Stimulated activated CD4-positive, alpha-beta T cell treated with anti-CD3 and anti-CD28 coated beads, Interleukin-12 subunit alpha, Interleukin-12 subunit beta, amount 100 ng/mL, for 48 hours (primary cell): ENCODE measurements around the gene GON4L.
"Not testable (repeated sequence)": the region's sequence is repeated elsewhere in the genome, so short reads cannot be mapped to it uniquely, and the experiment has no call there.

Source experiments
- DNase-seq, 3 donors: peaks; one replicate each; pipeline ENCODE4 v3.0.0-alpha.2; 2020; ENCODE audit warnings: low read depth in 2 of 3, low spot score in 1 of 3

The GON4L gene

GRCh38 chr1:155872527-155872926 lies 15.5 kb upstream of the GON4L start:
- no peak for DNase-seq

GRCh38 chr1:155871390-155871789 lies 14.4 kb upstream of the GON4L start:
- DNase-seq = no peak

DNA sequence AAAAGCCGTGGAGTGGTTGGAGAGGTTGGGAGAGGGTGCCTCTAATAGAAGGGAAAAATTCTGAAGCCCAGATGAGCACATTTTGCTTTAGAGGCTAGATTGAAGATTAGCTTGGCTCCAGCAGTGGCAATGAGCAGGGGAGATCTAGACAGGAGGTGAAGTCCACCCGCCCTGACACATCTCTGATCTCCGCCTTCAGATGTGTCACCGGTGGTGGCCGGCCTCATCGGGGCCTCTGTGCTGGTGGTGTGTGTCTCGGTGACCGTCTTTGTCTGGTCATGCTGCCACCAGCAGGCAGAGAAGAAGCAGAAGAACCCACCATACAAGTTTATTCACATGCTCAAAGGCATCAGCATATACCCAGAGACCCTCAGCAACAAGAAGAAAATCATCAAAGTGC lies 10.8 kb upstream of the GON4L start:
- no peak for DNase-seq

GRCh38 chr1:155864393-155864792 lies 7.4 kb upstream of the GON4L start:
- no peak for DNase-seq

- DNase-seq = no peak
Measured at GRCh38 chr1:155861896-155862295, 4.9 kb upstream of the GON4L start.

DNA sequence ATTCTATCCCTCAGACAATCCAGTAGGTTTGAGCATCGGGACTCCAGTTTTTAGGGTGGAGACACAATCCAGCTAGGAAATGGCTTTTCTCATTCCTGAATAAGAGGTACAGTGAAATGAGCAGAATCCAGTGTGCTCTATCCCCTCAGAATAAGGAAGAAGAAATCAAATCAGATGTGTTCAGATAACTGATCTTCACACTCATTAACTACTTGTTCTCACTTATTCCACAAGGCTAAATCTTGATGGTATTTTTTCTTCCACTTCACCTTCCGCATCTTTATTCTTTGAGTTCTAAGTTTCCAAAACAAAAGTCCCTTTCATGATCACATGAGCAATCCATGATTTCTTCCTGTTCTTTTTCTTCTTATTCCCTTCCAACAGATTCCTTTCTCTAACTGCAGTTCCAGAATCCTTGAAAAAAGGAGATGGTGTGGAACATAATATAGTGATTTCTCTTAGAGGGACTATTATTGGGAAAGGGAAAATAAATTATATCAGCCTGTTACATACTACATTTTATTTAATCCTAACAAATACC lies 4.0 kb upstream of the GON4L start:
- no peak for DNase-seq

DNA sequence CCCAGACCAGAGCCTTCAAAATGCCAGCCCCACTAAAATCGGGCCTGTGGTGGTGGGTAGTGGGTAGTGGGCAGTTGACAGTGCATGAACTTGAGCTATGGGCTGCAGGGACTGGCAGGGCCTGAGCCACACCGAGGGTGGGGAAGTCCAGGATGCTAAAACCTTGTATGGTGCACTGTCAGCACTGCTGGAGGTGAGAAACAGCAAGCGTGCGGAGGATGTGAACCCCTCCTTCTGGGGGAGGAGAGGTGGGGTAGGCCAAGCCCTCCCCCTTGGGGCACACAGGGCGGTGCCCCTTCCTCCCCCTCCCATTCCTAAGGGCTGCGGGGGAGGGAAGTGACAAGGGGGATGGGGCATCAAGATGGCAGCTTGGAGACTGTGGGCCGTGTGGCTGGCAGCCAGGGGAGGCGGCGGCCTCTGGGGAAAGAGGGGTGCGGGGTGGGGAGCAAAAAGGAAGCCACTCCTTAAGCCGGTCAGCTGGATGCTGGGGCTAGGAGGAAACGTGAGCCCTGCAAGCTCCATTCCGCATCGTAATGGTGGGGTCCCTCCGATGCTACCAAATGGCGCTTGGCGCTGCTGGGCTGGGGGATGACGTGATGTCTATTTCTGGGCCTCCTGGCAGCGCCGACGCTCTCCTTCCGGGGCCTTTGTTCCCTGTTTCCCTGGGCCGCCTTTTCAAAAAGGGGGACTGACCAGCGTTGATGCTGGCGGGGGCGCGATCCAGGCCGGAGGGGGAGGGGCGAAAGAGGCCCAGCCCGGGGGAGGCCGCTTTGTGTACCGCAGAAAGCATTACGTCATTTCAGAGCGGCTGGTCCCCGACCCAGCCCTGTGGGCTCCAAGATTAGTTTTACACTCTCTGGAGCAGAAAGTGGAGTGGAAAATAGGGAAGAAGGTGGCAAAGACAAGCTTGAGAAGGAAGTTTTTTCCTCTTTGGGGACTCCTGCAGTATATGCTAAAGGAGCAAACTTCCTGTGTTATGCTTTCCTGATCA lies 3.2 kb upstream of the GON4L start:
- DNase-seq = peak; percentile 31 to 42 (median 41)

DNA sequence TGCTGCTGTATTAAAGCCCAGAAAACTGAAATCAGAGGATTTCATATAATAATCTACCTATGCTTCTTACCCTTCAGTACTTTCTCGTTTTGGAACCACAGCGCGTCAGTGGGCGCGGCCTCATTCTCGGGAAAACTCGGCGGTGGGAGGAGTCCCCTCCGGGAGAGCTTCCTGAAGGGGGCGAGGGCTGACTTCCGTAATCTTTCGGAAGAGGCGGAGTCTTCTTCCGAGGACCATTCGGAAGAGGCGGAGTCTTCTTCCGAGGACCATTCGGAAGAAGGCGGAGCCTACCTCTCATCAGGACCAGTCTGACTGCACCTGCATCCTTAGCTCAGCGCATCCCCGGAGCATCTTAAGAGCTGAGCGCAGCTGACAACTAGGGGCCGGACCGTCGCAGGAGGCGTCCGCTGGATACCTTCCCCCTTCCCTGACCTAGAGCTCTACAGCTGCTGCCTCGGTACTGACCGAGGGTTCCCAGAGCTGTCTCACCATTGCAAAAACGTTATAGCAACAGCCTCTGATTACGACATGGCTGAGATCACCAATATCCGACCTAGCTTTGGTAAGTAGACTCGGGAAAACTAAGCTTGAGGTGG lies 2.3 kb upstream of the GON4L start, which contains the start of gene SYT11:
Gene SYT11 (plus strand): TSS at position 334 of the 596 bp plus-strand sequence. CDS start 195 bp downstream, at position 529.
- DNase-seq = peak; percentile 94 to 96 (median 95)

- DNase-seq = peak in 1 of 3 donors; percentile 31
Measured at GRCh38 chr1:155858800-155859233, 1.8 kb upstream of the GON4L start.

- DNase-seq = no peak
Measured at GRCh38 chr1:155856257-155856974, 598 bp downstream of the GON4L start.

DNA sequence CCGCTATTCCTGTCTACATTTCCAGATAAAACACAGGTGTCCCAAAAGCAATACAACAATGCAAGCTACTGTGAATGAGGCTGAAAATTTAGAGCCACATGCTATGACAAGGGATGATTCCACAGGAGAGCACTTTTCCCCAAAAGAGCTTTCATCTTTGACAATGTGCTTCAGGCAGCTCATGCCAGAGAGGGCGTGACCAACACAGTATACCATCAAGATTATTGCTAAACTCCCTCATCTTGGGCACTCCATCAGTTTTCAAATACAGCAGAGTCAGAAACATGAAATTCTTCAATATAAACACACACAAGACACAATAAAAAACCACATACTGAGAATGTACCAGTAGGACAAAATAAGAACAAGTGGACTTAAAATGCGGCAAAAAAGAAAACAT lies 6.7 kb downstream of the GON4L start:
- DNase-seq = no peak

DNA sequence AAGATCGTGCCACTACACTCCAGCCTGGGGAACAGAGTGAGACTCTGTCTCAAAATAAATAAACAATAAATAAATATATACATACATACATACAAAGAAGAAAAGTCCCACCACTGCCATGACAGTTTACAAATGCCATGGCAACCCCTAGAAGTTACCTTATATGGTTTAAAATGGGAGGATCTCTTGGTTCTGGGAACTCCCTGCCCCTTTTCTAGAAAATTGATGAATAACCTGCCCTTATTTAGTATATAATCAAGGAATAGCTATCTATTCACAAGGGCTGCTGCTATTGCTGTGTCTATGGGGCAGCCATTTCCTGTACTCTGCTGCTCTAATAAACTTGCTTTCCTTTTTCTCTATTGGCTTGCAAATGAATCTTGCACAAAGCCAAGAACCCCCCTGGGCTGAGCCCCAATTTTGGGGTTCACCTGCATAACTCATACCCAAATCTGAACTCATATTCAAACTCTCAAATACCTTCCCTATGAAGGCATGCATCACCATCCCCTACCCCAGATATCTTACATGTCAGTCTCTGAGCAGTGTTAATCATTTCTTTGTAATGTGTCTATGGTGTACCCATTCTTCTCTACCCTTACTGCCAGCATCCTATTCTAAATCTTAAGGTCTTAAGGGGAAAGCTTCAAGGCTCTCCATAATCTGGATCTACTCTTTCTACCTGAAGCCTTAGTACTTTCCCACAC lies 9.0 kb downstream of the GON4L start:
- no peak for DNase-seq

DNA sequence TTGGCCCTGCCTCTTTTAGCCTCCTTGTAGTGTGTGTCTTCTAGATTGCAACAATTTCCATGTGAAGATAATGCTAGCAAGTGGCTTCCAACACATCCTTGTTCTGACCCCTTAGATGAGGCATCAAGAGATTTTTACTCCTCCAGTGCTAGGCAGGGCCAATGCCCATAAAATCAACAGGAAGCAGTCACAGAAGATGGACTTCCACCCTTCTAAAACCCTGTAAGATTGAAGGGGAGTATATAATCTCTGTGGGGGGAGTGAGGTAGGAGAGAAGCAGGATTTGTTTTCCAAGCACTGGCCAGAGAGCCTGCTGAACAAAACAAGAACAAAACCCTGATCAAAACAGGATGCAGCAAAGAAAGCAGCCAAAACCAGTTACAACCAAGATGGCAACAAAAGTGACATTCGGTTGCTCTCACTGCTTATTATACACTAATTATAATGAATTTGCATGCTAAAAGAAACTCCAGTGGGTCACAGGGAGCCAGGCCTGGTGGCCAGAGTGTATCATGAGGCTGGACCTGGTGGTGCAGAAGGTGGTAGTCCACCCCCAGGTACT lies 12.1 kb downstream of the GON4L start:
- no peak for DNase-seq

GRCh38 chr1:155840386-155840785 lies 16.6 kb downstream of the GON4L start:
- no peak for DNase-seq

DNA sequence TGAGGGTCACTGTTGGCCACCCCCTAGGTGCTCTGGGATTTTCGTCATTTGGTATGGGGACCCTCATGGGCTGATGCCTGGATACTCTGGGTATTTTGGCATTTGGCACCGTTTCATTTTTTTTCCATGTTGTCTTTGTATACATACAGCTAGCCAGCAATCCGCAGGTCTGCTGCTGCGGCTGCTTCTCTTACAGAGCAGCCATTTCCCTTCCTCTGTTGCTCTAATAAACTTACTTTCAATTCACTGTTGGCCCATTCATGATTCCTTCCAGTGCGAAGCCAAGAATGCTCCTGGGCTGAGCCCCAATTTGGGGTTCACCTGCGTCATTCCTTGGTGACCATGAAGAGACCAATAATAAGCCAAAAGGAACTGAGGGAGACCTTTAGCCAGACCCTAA lies 21.5 kb downstream of the GON4L start:
- no peak for DNase-seq

DNA sequence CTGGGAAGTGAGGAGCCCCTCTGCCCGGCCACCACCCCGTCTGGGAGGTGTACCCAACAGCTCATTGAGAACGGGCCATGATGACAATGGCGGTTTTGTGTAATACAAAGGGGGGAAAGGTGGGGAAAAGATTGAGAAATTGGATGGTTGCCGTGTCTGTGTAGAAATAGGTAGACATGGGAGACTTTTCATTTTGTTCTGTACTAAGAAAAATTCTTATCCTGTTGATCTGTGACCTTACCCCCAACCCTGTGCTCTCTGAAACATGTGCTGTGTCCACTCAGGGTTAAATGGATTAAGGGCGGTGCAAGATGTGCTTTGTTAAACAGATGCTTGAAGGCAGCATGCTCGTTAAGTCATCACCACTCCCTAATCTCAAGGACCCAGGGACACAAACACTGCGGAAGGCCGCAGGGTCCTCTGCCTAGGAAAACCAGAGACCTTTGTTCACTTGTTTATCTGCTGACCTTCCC lies 22.1 kb downstream of the GON4L start:
- not testable (repeated sequence) for DNase-seq

DNA sequence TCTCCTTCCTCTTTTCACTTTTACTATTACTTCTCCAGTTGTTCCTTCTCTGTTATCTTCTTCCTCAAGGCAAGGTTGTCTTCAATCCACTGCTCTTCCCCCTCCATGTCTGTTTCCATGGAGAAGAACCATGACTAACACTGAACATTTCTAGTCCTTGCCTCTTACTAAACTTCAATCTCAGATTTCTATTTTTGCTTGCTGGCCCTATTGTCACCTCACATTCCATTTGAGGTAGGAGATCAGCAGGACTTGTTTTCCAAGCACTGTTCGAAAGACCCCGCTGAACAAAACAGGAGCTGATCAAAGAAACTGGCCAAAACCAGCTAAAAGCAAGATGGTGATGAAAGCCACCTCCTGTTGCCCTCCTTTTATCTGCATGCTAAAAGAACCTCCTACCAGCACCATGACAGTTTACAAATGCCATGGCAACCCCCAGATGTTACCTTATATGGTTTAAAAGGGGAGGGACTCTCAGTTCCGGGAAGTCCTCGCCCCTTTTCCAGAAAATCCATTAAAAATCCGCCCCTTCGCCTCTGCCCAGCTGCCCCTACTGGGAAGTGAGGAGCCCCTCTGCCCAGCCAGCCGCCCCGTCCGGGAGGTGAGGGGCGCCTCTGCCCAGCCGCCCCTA lies 22.6 kb downstream of the GON4L start:
- no peak for DNase-seq

DNA sequence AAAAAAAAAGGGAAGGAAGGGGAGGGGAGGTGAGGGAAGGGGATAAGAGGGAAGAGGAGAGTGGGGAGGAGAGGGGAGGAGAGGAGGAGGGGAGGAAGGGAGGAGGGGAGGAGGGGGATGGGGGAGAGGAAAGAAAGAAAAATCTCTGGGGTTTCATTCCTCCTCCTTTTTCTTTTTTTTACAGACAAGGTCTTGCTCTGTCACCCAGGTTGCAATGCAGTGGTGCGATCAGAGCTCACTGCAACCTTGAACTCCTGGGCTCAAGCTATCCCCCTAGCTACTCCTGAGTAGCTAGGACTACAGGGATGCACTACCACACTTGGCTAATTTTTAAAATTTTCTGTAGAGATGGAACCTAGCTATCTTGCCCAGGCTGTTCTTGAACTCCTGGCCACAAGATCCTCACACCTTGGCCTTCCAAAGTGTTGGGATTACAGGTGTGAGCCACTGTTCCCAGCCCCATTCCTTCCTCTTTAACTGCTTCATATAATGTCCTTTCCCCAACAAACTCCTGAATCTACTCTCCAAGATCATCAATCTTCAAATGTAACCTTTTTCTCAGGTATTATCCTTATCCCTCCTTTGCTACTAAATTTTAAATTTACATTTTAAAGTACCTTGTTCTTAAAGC lies 23.2 kb downstream of the GON4L start:
- DNase-seq = no peak

DNA sequence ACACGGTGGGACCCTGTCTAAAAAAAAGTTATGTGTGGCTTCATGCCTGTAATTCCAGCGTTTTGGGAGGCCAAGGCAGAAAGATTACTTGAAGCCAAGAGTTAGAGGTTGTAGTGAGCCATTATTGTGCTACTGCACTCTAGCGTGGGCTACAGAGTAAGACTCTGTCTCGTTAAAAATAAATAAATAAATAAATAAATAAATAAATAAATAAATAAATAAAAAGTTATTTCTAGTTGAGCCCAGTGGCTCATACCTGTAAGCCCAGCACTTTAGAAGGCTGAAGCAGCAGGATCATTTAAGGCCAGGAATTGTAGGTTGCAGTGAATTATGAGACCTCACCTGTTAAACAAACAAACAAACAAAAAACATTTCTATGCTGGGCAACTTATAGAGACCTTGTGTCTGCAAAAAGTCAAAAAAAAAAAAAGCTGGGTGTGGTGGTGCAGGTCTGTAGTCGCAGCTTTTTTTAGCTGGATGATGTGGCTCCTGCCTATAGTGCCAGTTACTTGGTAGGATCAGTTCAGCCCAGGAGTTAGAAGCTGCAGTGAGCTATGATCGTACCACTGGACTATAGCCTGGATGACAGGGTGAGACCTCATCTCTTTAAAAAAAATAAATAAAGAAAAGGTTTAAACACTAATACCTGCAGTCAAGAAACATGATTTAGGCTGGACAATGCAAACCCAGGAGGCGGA lies 25.6 kb downstream of the GON4L start:
- no peak for DNase-seq
